A549 (cell line): ENCODE data around the gene C1orf94. TPM values are rescaled to one million over a fixed set of nuclear protein-coding genes. Genes with fewer than 3 reads are reported as not detected.

Source experiments
- ATAC-seq, 2 experiments: fragments of 200-7000 bp in 1 of 2; fragments of >200 bp in 1 of 2; cut with Nextera tagmentation in 1 of 2; cut with Tn5 transposase in 1 of 2; 3 replicates each; pipeline versions ENCODE4 v1.8.0 to v1.9.1; 2018 to 2020; ENCODE audit warnings: mild to moderate bottlenecking in 1 of 2, moderate library complexity in 1 of 2
- CTCF ChIA-PET: fragments of 300-600 bp; sonication (Branson Sonifier 250); formaldehyde crosslinking; extraction: SDS; loops from one replicate; lab custom pipeline; 2021; ENCODE audit warnings: antibody characterized with exemption, inconsistent platforms; lab: Yijun Ruan, JAX
- POLR2A ChIA-PET: fragments of 350-600 bp; formaldehyde crosslinking; extraction: SDS; loops from one replicate; lab custom pipeline; 2021; ENCODE audit warnings: antibody characterized with exemption, inconsistent platforms; lab: Yijun Ruan, JAX
- DNase-seq, 2 experiments: peaks; one replicate each; pipeline versions ENCODE4 v3.0.0 to v3.0.0-alpha.2; 2011 to 2016; ENCODE audit warnings: low read depth in 1 of 2, low spot score in 1 of 2
- FAIRE-seq: peaks from 2 replicates; lab custom pipeline; 2011; peaks lifted over from hg19 to GRCh38; lab: Jason Lieb, UNC
- H3K27ac ChIP-seq, 2 experiments: fragments of >200 bp; sonication (Bioruptor Twin); formaldehyde crosslinking; 3 replicates each; pipeline ENCODE4 v1.5.1; 2016 to 2017
- H3K4me1 ChIP-seq: fragments of >200 bp; sonication (Bioruptor Twin); formaldehyde crosslinking; 3 replicates; pipeline ENCODE4 v1.6.1; 2016
- H3K4me2 ChIP-seq: fragments of >200 bp; sonication (Bioruptor Twin); formaldehyde crosslinking; 3 replicates; pipeline ENCODE4 v1.6.1; 2016
- H3K4me3 ChIP-seq: fragments of >200 bp; sonication (Bioruptor Twin); formaldehyde crosslinking; 3 replicates; pipeline ENCODE4 v1.5.1; 2016
- H3K9me3 ChIP-seq: fragments of >200 bp; sonication (Bioruptor Twin); formaldehyde crosslinking; 3 replicates; pipeline ENCODE4 v1.6.1; 2016
- CTCF ChIP-seq: fragments of >200 bp; sonication (Bioruptor Twin); formaldehyde crosslinking; IDR thresholded peaks from 3 replicates; pipeline ENCODE4 v1.5.1; 2016
- E2F6 ChIP-seq: IDR thresholded peaks from 2 replicates; pipeline ENCODE4 v1.6.1; 2012; ENCODE audit warnings: low read depth, borderline replicate concordance
- GATA3 ChIP-seq: IDR thresholded peaks from 2 replicates; pipeline ENCODE4 v1.6.1; 2012; ENCODE audit warnings: borderline replicate concordance
- JUN ChIP-seq, 2 experiments: fragments of >200 bp; sonication (Bioruptor Twin); formaldehyde crosslinking; IDR thresholded peaks; 2 replicates in 1 of 2; 3 replicates in 1 of 2; pipeline ENCODE4 v1.6.1; 2016 to 2017
- MAFK ChIP-seq: fragments of 450-650 bp; IDR thresholded peaks from 2 replicates; pipeline ENCODE4 v1.6.1; 2014; ENCODE audit not compliant: partially characterized antibody
- POLR2AphosphoS2 ChIP-seq: conservative IDR thresholded peaks from 2 replicates; pipeline ENCODE4 v1.6.1; 2012; ENCODE audit warnings: low read length, improper control_type of control experiment, inconsistent platforms
- RAD21 ChIP-seq, 2 experiments: fragments of >200 bp in 1 of 2; sonication (Bioruptor Twin) in 1 of 2; formaldehyde crosslinking in 1 of 2; IDR thresholded peaks in 1 of 2; conservative IDR thresholded peaks in 1 of 2; 2 replicates in 1 of 2; 3 replicates in 1 of 2; pipeline ENCODE4 v1.6.1; 2012 to 2018; ENCODE audit warnings: inconsistent platforms in 1 of 2
- REST ChIP-seq: fragments of 200-600 bp; sonication (generic); IDR thresholded peaks from 2 replicates; pipeline ENCODE4 v1.6.1; 2016; ENCODE audit warnings: antibody characterized with exemption, mild to moderate bottlenecking, moderate library complexity
- SMC3 ChIP-seq: fragments of >200 bp; sonication (Bioruptor Twin); formaldehyde crosslinking; IDR thresholded peaks from 3 replicates; pipeline ENCODE4 v1.6.1; 2018; ENCODE audit warnings: inconsistent platforms
- SREBF2 ChIP-seq: fragments of 450-650 bp; IDR thresholded peaks from 2 replicates; pipeline ENCODE4 v1.6.1; 2014; ENCODE audit warnings: mild to moderate bottlenecking, moderate library complexity
- TFCP2L1 ChIP-seq: fragments of 250-450 bp; sonication (Bioruptor Pico); IDR thresholded peaks from 2 replicates; pipeline ENCODE4 v1.5.0; 2021; ENCODE audit warnings: mild to moderate bottlenecking
- ZFP36 ChIP-seq: fragments of 450-650 bp; IDR thresholded peaks from 2 replicates; pipeline ENCODE4 v1.6.1; 2014; ENCODE audit warnings: borderline replicate concordance; ENCODE audit not compliant: partially characterized antibody
- WGBS: methylation state at CpG from one replicate; pipeline ENCODE4 v1.1.6; 2017; ENCODE audit errors: missing lambda C conversion rate; 5-methylcytosine and 5-hydroxymethylcytosine counted together
- polyA plus RNA-seq, 4 experiments: library from polyadenylated mRNA; depleted of rRNA in 3 of 4; stranded (reverse); fragments of >200 nt; fragmentation: RNase III in 1 of 4; extraction: RNeasy Plus Mini Kit Qiagen cat#74134 plus additional on column Dnase treatment in 1 of 4; gene quantifications; 2 replicates in 3 of 4; 3 replicates in 1 of 4; pipeline ENCODE4 v1.2.3, GENCODE V29; 2011 to 2017
- TF ChIP-seq, protein P1 (sequence below): IDR thresholded peaks from 2 replicates; pipeline ENCODE4 v1.6.1; 2012

The C1orf94 gene
- polyA plus RNA-seq, 2 of the 4 experiments (the other 2 are of a cell fraction), result not detected

- DNase-seq, result peak; percentile 51 to 74
- no peak for FAIRE-seq
- H3K4me1 ChIP-seq, result peaks cover 13% of the 10 kb centered on the region; the same call in 2 of the 3 replicates
- H3K27ac ChIP-seq, result no peak overlapping the region
- no peak for TF ChIP-seq REST
- no peak for TF ChIP-seq SREBF2
- TF ChIP-seq, protein P1, sequence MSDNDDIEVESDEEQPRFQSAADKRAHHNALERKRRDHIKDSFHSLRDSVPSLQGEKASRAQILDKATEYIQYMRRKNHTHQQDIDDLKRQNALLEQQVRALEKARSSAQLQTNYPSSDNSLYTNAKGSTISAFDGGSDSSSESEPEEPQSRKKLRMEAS, result peak; percentile 52
- TF ChIP-seq ZFP36, result no peak
- no peak for TF ChIP-seq JUN (IDR thresholded peaks at IDR 0.05)
- TF ChIP-seq MAFK, result no peak
- peak; percentile 57 to 72 for TF ChIP-seq RAD21 (conservative IDR thresholded peaks at IDR 0.05 in 1 of 2, IDR thresholded peaks at IDR 0.05 in 1 of 2)
- TF ChIP-seq SMC3, result peak; percentile 43; the same call in 1 of the 3 replicates
- peak; percentile 46; the same call in 2 of the 3 replicates for TF ChIP-seq CTCF
- no peak for TF ChIP-seq GATA3
- no peaks in the 10 kb centered on the region for H3K9me3 ChIP-seq
- ATAC-seq, result peak; percentile 93 to 98
- peak overlapping the region; percentile 85 for H3K4me2 ChIP-seq
- WGBS, result 13% methylated on average over 24 of the region's 46 CpGs
- H3K4me3 ChIP-seq, result peak overlapping the region; percentile 41
- ChIA-PET POLR2A (no interaction called here), CTCF (interaction anchor here (0.6 to 1.9 kb wide), 20 partner anchors 9 to 608 kb away, joined by 3 to 12 read pairs (median 3); partner anchors contain the start of gene C1orf94)
These were observed 13.6 kb upstream of the C1orf94 start for GRCh38 chr1:34162852-34163766.

DNA sequence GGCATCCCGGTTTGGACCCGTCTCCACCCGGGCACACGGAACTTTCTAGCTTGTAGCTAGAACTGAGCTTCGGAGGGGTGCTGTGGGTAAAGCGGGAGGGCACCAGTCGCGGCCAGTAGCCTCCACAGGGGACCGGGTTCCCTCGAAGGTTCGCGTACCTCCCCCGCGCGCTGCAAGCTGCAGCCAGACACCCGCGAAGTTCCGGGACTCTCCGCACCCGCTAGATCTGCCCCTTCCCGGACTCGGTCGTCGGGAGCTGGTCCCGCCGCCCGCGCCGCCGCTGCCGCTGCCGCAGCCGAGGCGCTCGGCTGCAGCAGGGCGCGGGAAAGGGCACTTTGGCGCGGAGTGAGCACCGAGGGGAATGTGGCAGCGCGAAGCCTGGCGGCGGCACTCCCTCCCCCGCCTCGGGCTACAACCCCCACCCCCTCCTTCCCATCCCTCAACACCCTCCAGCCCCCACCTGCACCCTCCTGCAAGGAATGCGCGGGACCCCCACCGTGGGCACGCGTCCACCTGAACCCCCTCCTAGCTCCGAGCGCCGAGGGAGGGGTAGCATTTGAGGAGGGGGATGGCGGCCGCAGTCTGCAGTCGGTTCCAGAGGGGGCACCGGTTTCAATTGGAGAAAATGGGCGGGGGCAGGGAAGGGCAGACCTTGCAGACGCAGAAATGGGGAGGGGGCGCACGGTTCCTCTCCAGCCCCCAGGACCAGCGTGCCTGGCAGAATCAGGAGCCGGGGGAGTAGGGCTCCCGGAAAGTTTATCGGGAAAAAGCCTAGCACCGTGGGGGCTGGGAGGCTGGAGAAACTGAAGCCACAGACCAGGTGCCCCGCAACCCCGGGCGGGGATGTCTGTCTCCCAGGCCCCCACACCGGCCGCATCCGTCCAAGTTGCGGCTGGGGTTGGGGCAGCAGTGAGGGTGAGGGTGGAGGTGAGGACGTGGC, 12.6 kb upstream of the C1orf94 start:
- POLR2A ChIA-PET, result interaction anchor here (0.6 kb wide), 1 partner anchor 1664 kb away, joined by 4 read pairs; no protein-coding TSS in a partner anchor
- Histone ChIP-seq H3K9me3 (no peaks in the 10 kb centered on the region), H3K4me2 (peak overlapping the region; percentile 85), H3K4me1 (peaks cover 13% of the 10 kb centered on the region; the same call in 2 of the 3 replicates), H3K4me3 (peak overlapping the region; percentile 41), H3K27ac (no peak overlapping the region)
- WGBS, result 14% methylated on average over 17 of the region's 75 CpGs
- TF ChIP-seq TFCP2L1 (CRISPR knock-in tag) (no peak), E2F6 (peak; percentile 44; the same call in 1 of the 2 replicates), POLR2AphosphoS2 (no peak)
- FAIRE-seq, result no peak
- ATAC-seq, result peak; percentile 21 to 47; a peak in 5 of 6 replicates
- DNase-seq, result no peak
- CTCF ChIA-PET, result interaction anchor here (0.6 to 1.9 kb wide), 15 partner anchors 8 to 607 kb away, joined by 3 to 12 read pairs (median 3); no protein-coding TSS in a partner anchor
